Renal cortex interstitium (tissue), 11 donors: ENCODE data around the gene LRP4. TPM values are rescaled to one million over a fixed set of nuclear protein-coding genes. Genes with fewer than 3 reads are reported as not detected.

Experiments used
- DNase-seq, 11 donors: peaks; one replicate each; pipeline ENCODE4 v3.0.0-alpha.2; 2013; ENCODE audit warnings: low read depth in 9 of 11, low spot score in 4 of 11; ENCODE audit errors: extremely low read depth in 1 of 11
- polyA plus RNA-seq, 3 donors: library from polyadenylated mRNA; unstranded; fragments of 120-200 nt; gene quantifications; one replicate each; pipeline ENCODE4 v1.2.1, GENCODE V29; 2013; ENCODE audit not compliant: insufficient read length in 3 of 3

LRP4 gene
- polyA plus RNA-seq, 3 donors, result 28.3 to 33.2 (median 30.5) TPM

- DNase-seq, result no peak
Measured at GRCh38 chr11:46868912-46869311, 49.4 kb downstream of the LRP4 start.

- no peak for DNase-seq
Measured at GRCh38 chr11:46865340-46865739, 53.0 kb downstream of the LRP4 start.

- no peak for DNase-seq
Measured at GRCh38 chr11:46860218-46860617, 58.1 kb downstream of the LRP4 start.

- no peak for DNase-seq
Measured at GRCh38 chr11:46858920-46859546, 59.3 kb downstream of the LRP4 start.

DNA sequence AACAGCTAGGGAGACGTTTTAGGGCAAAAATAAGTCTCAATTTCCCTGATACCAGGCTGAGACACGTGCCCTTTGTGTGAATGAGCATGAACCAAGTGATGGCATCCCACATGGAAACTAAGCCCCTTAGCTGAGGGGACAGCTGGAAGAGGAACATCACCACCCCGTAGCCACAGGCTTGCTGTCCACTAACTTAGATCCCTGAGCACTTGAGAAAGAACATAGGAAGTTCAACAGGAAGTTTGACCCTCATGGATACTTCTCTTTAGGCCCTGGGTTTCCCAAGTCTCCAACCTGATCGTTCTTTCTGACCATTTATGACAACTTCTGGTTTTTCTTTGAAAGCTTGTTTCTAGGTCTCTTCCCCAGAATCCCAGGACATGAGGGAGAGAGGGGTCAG is 60.7 kb downstream of the LRP4 start:
- no peak for DNase-seq

DNA sequence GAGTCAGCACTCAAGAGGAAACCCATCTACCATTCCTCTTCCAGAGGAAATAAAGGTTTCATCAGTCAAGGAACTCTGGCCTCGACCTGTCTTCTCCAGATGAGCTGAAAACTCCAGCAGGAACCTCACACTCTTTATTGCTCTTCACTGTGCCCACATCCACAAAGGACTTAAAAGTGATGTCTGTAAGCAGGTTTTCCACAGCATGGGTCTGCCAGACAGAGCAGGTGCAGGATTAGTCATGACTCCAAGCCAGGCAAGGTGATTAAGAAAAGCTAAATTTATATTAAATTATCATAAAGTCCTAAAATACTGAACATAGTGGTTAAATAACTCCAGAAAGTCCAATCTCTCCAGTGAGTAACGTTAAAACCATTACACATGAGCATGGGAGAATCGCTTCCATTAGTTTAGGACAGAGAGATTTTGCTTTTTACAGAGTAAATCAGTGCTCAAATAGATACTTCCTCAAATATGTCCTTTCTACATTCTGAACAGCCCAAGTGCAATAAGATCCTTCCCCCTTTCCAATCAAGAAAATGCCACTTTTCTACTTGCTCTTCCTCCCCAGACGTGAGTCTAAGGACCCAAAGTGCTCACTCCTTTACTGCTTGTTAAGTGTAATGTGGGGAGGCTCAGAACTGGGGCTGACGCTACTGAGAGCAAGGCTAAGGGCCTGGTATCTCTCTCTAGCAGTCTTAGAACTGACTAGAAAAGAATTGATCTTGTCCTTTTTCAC is 61.6 kb downstream of the LRP4 start:
- no peak for DNase-seq

- DNase-seq, result no peak
Measured at GRCh38 chr11:46855863-46856262, 62.5 kb downstream of the LRP4 start.

DNA sequence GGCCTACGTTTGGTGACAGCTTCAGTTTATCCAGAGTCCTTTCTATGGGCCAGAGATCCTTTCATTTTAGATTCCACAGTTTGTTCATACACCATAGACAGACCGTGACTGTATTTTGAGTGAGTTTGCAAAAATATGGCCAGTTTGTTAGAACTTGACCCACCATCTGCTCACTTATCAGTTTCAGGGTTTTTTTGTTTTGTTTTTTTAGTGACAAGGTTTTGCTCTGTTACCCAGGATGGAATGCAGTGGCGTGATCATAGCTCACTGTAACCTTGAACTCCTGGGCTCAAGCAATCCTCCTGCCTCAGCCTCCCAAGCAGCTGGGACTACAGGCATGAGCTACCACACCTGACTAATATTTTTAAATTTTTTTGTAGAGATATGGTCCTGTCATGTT is 63.2 kb downstream of the LRP4 start:
- DNase-seq, result no peak

DNA sequence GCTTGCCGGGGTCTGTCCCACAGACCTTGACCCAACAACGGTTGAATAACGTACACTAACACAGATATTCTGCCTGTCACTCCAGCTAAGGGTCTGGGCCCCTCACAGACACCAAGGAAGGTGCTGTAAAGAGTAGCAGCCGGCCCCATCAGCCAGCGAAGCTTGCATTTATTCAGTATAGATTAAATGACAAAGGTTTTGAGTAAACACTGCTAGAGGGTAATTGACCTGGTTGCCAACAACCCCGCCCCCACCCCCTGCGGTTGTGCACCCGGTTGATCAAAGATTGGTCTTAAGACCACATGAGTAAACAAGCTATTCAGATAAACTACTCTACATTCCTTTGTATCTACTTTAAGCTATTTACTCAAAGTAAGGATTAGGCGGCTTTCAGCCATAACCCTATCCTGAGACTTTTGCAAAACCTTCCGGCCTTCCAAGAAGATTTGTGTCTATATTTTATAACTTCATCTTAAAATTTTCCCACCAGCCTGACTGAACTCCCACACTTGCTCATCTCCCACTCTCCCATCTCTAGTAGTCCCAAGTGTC is 67.4 kb downstream of the LRP4 start:
- DNase-seq, result peak in 1 of 11 donors; percentile 1

DNA sequence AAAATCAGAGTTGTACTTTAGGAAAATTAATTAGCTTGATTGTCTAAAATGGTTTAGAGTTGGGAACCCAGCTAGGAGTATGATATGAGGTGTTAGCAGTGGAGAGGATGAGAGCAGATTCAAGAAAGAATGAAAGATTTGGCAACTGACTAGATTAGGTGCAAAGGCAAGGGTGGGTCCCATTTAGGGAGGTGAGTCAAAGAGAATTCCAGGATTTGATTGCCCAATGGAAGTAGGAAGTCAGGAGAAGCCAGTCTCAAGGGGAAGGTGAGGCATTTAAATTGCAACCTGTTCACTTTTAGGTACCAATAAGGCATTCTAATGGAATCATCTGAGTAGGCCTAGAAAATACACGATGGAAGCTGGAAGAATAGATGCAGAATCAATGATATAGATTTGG is 68.7 kb downstream of the LRP4 start:
- DNase-seq, result no peak

- DNase-seq, result peak in 1 of 11 donors; percentile 4
Measured at GRCh38 chr11:46846510-46846830, 71.9 kb downstream of the LRP4 start.

- DNase-seq, result peak; percentile 69 to 90 (median 83)
Measured at GRCh38 chr11:46845740-46846509, 72.4 kb downstream of the LRP4 start, which contains the start of gene CKAP5. CKAP5 (minus strand) TSS chr11:46846280; CDS start chr11:46821231, 25,049 bp downstream.

- peak in 1 of 11 donors; percentile 11 for DNase-seq
Measured at GRCh38 chr11:46845440-46845739, 73.0 kb downstream of the LRP4 start.

DNA sequence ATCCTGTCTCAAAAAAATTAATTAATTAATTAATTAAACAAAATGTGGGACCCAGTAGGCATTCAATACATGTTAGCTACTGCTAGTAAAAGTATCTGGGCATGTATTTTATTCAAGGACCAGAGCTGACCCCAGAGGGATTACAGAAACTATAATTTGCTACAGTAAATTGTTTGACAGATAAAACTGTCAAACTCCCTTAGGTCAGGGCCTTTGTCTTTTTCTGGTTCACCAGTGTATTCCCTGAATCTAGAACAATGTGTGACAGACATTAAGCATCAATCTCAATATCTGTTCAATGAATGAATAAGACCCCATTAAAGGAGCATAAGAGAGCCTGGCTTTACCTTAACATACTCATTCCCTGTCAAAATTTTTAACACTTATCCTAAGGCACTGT is 78.2 kb downstream of the LRP4 start:
- no peak for DNase-seq

GRCh38 chr11:46838501-46838900 is 79.8 kb downstream of the LRP4 start:
- no peak for DNase-seq

- no peak for DNase-seq
Measured at GRCh38 chr11:46837860-46838259, 80.5 kb downstream of the LRP4 start.

GRCh38 chr11:46836870-46837269 is 81.5 kb downstream of the LRP4 start:
- DNase-seq, result no peak

DNA sequence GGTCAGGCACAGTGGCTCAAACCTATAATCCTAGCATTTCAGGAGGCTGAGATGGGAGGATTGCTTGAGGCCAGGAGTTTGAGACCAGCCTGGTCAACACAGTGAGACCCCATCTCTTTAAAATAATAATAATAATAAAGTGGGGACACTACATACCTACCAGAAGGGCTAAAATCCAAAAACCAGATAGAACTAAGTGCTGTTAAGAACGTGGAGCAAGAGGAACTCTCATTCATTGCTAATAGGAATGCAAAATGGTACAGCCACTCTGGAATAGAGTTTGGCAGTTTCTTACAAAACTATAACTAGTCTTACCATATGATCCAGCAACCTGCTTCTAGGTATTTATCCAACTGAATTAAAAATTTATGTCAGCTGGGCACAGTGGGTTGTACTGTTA is 81.9 kb downstream of the LRP4 start:
- DNase-seq, result no peak

- no peak for DNase-seq
Measured at GRCh38 chr11:46835897-46836296, 82.5 kb downstream of the LRP4 start.

- DNase-seq, result no peak
Measured at GRCh38 chr11:46834821-46835220, 83.5 kb downstream of the LRP4 start.
